NOMO-1 (cell line): ENCODE results near the gene GPC2.
"Not testable (repeated sequence)": the region's sequence is repeated elsewhere in the genome, so short reads cannot be mapped to it uniquely, and the experiment has no call there.

Experiments
- DNase-seq, 2 experiments: peaks; one replicate each; lab custom pipeline; 2025; ENCODE audit not compliant: unreplicated experiment in 2 of 2; lab: John Stamatoyannopoulos, UW

The GPC2 gene

GRCh38 chr7:100204454-100204853 lies 27.3 kb upstream of the GPC2 start:
- no peak for DNase-seq

GRCh38 chr7:100200693-100201092 lies 23.5 kb upstream of the GPC2 start:
- DNase-seq: no peak

- DNase-seq: no peak
Observed at GRCh38 chr7:100198266-100198665, 21.1 kb upstream of the GPC2 start.

GRCh38 chr7:100195901-100196322 lies 18.7 kb upstream of the GPC2 start:
- peak; percentile 41 to 72 for DNase-seq

GRCh38 chr7:100195222-100195621 lies 18.0 kb upstream of the GPC2 start:
- no peak for DNase-seq

- no peak for DNase-seq
Observed at GRCh38 chr7:100192969-100193368, 15.8 kb upstream of the GPC2 start.

GRCh38 chr7:100192281-100192862 lies 15.2 kb upstream of the GPC2 start:
- DNase-seq: not testable (repeated sequence)

GRCh38 chr7:100191775-100192174 lies 14.6 kb upstream of the GPC2 start:
- peak; percentile 28 to 82 for DNase-seq

- DNase-seq: peak; percentile 45 to 66
Observed at GRCh38 chr7:100190048-100190711, 13.0 kb upstream of the GPC2 start.

- no peak for DNase-seq
Observed at GRCh38 chr7:100189061-100189460, 11.9 kb upstream of the GPC2 start.

GRCh38 chr7:100185726-100186125 lies 8.5 kb upstream of the GPC2 start:
- no peak for DNase-seq

GRCh38 chr7:100183090-100183489 lies 5.9 kb upstream of the GPC2 start:
- DNase-seq: not testable (repeated sequence)

- DNase-seq: not testable (repeated sequence)
Observed at GRCh38 chr7:100182616-100183015, 5.4 kb upstream of the GPC2 start.

- not testable (repeated sequence) for DNase-seq
Observed at GRCh38 chr7:100180084-100180483, 2.9 kb upstream of the GPC2 start.

GRCh38 chr7:100176096-100177044 lies 811 bp downstream of the GPC2 start:
- DNase-seq: no peak

GRCh38 chr7:100175296-100175935 lies 1.8 kb downstream of the GPC2 start:
- no peak for DNase-seq

GRCh38 chr7:100174582-100174981 lies 2.6 kb downstream of the GPC2 start:
- no peak for DNase-seq

GRCh38 chr7:100173806-100174495 lies 3.2 kb downstream of the GPC2 start:
- DNase-seq: no peak

- no peak for DNase-seq
Observed at GRCh38 chr7:100171840-100172239, 5.3 kb downstream of the GPC2 start.

GRCh38 chr7:100171087-100171681 lies 6.0 kb downstream of the GPC2 start:
- no peak for DNase-seq
